CD4-positive, alpha-beta T cell treated with Interleukin-10 for 1 hour (primary cell): ENCODE measurements around the gene FAM117B.
"Not testable (repeated sequence)": the region's sequence is repeated elsewhere in the genome, so short reads cannot be mapped to it uniquely, and the experiment has no call there.

Experiments
- DNase-seq: peaks from one replicate; pipeline ENCODE4 v3.0.0-alpha.2; 2020

FAM117B gene

GRCh38 chr2:202639231-202639630, 4.5 kb downstream of the FAM117B start:
- peak; percentile 46 for DNase-seq

DNA sequence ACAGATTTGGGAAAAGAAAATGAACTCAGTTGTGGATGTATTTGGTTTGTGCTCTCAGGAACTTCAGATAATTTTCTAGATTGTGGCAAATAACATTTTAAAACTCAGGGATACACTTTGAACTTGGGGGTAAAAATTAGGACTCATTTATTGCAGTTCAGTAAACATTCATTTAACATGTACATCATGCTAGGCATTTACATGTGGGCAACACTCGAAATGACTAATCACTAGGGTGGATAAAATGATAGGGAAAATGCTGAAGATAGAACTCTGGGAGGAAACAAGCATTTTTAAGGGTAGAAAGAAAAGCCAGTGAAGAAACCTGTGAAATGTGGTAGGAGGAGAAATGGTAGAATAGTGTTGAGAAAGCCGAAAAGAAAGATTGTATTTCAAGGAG, 7.8 kb downstream of the FAM117B start:
- no peak for DNase-seq

DNA sequence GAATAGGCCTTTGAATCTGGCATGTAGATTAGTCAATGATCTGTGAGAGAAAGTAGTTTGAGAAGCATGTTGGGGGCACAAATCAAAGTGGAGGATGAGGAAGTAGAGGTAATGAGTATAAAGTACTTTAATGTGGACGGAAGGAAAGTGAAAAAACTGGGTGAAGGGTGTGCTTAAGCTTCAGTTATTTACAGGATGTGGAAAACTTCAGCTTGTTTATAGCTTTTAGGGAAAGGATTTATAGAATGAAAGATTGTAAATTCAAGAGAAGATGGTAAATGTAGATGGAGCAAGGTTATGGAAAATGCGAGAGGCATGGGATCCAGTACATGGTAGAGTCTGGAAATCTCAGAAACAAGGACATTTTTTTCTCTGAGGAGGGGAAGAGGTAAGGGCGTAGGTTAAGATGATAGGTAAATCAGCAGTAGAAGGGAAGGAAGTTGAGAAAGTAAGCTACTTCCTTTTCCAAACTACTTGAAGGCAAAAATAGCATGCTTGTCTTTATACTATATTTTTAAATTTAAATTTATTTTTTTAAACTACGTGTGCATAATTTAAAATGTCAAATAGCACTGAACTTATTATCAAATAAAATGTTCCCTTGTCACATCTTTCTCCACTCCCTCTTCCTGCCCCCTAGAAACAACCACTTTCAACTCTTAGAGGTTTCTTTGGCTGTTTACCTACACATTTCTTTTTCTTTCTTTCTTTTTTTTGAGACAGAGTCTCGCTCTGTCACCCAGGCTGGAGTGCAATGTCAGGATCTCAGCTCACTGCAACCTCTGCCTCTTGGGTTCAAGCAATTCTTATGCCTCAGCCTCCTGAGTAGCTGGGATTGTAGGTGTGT, 8.5 kb downstream of the FAM117B start:
- peak; percentile 54 for DNase-seq

DNA sequence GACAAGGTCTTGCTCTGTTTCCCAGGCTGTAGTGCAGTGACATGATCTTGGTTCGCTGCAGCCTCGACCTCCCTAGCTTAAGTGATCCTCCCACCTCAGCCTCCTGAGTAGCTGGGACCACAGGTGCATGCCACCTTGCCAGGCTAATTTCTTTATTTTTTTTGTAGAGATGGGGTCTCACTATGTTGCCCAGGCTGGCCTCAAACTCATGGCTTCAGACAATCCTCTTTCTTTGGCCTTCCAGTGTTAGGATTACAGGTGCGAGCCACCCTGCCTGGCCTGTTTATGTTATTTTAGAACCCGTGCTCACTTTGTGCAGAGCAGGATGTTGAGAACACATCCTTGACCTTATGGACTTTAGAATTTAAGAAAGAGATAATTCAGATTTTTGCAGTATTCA, 17.4 kb downstream of the FAM117B start:
- DNase-seq, result no peak

DNA sequence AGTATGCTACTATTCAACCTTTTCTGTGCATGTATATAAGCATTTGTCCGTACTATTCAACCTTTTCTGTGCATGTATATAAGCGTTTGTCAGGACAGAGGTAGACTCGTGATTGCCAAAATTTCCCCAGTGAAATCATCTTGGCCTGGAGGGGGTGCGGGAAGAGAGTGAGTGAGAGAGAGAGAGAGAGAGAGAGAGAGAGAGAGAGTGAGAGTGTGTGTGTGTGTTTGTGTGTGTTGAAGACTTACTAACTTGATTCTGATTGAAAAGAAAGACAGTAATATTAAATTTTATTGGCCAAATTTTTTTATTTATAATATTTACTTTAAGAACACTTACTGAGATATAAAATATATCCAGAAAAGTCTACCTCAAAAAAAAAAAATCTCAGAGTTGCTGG, 19.1 kb downstream of the FAM117B start:
- no peak for DNase-seq

- no peak for DNase-seq
These were observed 23.1 kb downstream of the FAM117B start for GRCh38 chr2:202657876-202658275.

- no peak for DNase-seq
These were observed 26.0 kb downstream of the FAM117B start for GRCh38 chr2:202660796-202661195.

DNA sequence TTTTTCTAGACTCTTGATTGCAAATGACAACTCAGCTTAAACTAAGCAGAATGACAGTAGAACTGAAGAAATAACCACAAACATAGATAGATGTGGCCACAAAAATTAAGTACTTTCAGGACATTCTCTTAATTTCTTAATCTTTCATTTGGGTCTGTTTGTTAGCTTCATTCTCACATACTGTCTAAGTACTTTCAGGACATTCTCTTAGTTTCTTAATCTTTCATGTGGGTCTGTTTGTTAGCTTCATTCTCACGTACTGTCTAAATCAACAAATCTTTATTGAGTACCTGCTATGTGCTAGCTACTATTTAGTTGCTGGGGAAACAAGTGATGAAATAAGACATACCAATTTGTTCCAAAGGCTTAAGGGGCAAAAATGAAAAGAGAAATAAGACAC, 35.1 kb downstream of the FAM117B start:
- no peak for DNase-seq

- no peak for DNase-seq
These were observed 36.7 kb downstream of the FAM117B start for GRCh38 chr2:202671317-202672035.

- not testable (repeated sequence) for DNase-seq
These were observed 40.3 kb downstream of the FAM117B start for GRCh38 chr2:202675097-202675496.

GRCh38 chr2:202679980-202680379, 45.2 kb downstream of the FAM117B start:
- no peak for DNase-seq

- no peak for DNase-seq
These were observed 45.7 kb downstream of the FAM117B start for GRCh38 chr2:202680512-202680911.

DNA sequence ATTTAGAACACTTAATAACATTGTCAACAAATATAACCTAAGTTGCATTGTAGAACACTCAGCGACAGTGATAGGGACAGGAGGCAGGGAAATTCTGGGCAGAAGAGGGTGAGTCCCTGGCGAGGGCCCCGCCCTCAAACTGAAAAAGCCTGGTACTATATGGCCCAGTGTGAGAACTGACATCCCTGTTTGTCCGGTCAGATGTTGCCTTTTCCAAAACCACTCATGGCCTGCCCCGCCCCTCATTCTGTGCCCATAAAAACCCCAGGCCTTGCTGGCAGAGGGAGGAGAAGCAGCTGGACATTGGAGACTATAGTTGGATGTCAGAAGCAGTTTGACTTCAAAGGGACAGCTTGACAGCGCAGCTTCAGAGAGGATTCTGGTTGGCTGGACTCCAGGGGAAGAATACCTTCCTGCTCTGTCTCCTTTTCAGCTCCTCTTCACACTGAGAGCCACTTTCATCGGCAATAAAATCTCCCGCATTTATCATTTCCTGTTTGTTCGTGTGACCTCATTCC, 47.0 kb downstream of the FAM117B start:
- DNase-seq, result no peak

DNA sequence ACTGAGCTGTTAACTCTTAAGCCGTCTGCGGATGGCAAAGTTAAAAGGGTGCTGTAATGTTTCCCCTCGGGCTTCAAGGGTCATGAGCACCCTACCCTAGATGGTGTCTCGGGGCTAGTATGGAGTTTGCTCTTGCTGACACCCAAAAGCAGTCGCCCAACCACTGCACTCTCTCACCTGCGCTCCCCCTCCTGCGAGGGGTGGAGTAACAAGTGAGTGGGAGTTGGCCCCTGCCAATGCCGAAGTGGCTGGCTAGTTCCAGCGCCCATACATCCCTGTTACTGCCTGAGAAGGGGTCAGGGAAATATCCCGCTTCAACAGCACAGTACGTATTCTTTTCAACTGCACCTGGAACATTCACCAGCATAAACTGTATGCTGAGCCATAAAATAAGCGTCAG, 47.5 kb downstream of the FAM117B start:
- DNase-seq, result no peak

DNA sequence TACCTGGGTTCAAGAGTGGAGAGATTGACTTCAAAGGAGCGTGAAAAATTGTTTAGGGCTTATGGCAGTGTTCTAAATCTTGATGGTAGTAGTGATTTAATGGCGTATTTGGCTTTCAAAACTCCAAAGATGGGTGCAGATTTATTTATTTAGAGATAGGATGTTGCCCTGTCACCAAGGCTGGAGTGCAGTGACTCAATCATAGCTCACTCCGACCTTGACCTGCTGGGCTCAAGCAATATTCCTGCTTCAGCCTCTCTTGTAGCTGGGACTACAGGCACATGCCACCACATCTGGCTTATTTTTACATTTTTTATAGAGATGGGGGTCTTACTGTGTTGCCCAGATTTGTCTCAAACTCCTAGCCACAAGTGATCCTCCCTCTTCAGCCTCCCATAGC, 52.5 kb downstream of the FAM117B start:
- no peak for DNase-seq

- DNase-seq, result no peak
These were observed 54.7 kb downstream of the FAM117B start for GRCh38 chr2:202689459-202689858.

DNA sequence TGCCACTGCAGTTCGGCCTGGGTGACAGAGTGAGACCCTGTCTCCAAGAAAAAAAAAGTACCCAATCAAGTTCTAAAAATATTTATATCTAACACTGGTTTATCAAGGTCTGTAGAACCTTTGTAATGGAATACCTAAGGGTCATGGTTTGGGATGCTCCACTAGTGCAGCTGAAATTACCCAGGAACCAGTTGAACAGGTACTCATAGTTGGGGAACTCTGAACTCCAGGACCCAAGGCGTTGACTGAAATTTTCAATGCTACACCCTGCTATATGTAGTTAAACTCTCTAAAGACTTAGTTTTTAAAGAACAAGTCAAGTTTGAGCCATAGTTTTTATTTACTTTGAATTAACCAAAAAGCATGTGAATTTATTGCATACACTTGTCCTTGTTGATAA, 55.1 kb downstream of the FAM117B start:
- DNase-seq, result no peak

DNA sequence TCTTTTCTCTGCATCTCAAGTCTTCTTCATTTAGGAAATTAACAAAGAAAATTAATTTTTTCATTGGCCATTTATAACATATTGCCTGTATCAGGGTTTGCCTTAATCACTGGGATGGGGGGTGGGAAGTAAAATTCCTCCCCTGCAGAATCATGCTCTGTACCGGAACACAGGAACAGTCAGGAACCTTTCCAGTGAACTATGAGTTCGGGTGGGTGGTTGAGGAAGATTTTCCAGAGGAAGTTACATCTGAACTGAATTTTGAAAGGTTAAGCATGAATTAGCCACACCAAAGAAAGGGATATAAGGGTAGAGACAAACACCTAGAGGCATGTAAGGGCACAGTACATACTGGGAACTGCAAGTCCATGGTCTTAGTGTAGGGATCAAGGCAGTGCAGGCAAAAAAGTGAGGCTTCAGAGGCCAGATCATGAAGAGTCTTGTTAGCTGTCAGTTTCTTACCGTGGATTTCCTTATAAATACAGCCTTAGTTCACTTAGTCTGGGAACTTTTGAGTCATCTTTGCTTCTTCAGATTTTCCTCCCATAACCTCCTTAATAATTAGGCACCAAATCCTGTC, 55.6 kb downstream of the FAM117B start:
- no peak for DNase-seq

DNA sequence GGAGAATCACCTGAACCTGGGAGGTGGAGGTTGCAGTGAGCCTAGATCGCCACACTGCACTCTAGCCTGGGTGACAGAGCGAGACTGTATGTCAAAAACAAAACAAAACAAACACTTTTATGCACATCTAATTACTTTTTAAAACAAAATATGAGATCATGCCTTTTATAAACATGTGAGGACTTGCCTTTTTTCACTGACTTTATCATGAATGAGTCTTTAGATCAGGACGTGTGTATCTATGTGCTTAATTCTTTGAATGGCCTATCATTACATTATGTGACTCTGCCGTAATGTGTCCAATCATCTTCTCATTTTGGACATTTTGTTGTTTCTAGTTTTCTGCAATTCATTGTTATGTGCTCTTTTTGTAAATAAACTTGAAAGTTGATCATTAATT, 58.7 kb downstream of the FAM117B start:
- DNase-seq, result no peak

DNA sequence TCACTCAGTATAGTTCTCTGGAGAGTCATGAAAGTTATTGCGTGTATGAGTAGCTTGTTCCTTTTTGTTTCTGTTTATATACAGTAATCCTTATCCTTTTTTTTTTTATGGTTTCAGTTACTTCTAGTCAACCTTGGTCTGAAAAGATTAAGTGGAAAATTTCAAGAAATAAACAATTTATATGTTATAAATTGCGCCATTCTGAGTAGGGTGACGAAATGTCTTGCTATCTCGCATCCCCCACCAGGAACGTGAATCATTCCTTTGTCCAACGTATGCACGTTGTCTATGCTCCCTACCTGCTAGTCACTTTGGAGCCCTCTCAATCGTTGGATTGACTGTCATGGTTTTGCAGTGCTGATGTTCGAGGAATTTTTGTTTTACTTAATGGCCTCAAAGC, 60.4 kb downstream of the FAM117B start:
- no peak for DNase-seq

DNA sequence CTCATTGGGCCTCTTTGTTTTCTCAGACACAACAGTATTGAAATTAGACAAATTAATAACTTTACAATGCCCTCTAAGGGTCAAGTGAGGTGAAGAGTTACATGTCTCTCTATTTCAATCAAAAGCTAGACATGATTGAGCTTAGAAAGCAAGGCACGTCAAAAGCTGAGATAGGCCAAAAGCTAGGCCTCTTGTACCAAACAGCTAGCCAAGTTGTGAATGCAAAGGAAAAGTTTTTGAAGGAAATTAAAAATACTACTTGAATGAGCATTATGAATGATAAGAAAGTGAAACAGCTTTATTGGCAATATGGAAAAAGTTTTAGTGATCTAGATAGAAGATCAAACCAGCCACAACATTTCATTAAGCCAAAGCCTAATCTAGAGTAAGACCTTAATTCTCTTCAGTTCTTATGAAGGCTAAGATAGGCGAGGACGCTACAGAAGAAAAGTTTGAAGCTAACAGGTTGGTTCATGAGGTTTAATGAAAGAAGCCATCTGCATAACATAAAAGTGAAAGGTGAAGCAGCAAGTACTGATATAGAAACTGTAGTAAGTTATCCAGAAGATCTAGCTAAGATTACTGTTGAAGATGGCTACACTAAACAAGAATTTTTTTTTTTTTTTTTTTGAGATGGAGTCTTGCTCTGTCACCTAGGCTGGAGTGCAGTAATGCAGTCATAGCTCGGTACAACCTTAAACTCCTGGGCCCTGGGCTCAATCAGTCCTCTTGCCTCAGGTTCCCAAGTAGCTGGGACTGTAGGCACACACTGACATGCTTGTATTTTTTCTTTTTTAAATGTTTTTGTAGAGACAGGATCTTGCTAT, 65.5 kb downstream of the FAM117B start:
- no peak for DNase-seq

- no peak for DNase-seq
These were observed 68.3 kb downstream of the FAM117B start for GRCh38 chr2:202703091-202703490.

GRCh38 chr2:202704248-202704647, 69.5 kb downstream of the FAM117B start:
- DNase-seq, result no peak
